ENCODE data around the gene RNF180. TPM values are rescaled to one million over a fixed set of nuclear protein-coding genes. Genes with fewer than 3 reads are reported as not detected.
"Not testable (repeated sequence)": the region's sequence is repeated elsewhere in the genome, so short reads cannot be mapped to it uniquely, and the experiment has no call there.

Gene RNF180
- total and polyA plus RNA-seq, 2 of the 8 experiments (the other 6 are each of a cell fraction or from before 2014, with no cell fraction given), result 0.39 to 2.3 TPM

- H3K4me2 ChIP-seq (ENCODE audit: insufficient read depth in 1 of 2, low read depth in 2 of 2, low read length in 2 of 2); H3K27me3 ChIP-seq (replicated peaks in 1 of 4; ENCODE audit: control insufficient read depth in 3 of 4, extremely low read depth in 1 of 4, insufficient read depth in 3 of 4, low read length in 3 of 4); H4K91ac ChIP-seq (replicated peaks; ENCODE audit: insufficient read length, low read length); H3K4me1 ChIP-seq (replicated peaks in 1 of 4; ENCODE audit: control insufficient read depth in 3 of 4, insufficient read depth in 4 of 4, low read length in 3 of 4); H2BK5ac ChIP-seq (ENCODE audit: low read depth, low read length); H3K23me2 ChIP-seq (ENCODE audit: low read depth, low read length); H4K20me1 ChIP-seq (replicated peaks in 1 of 2; ENCODE audit: control insufficient read depth in 1 of 2, insufficient read depth in 2 of 2, low read length in 2 of 2); H3K9ac ChIP-seq (replicated peaks in 1 of 4; ENCODE audit: extremely low read depth in 1 of 4, low read depth in 3 of 4, low read length in 3 of 4); H2BK15ac ChIP-seq (ENCODE audit: low read length); H3K18ac ChIP-seq (ENCODE audit: extremely low read depth, low read length); H3K79me2 ChIP-seq (ENCODE audit: control insufficient read depth in 1 of 2, insufficient read depth in 2 of 2, low read length in 2 of 2); H3K9me3 ChIP-seq (ENCODE audit: insufficient read depth in 2 of 2, low read depth in 1 of 2, low read length in 1 of 2); H3K56ac ChIP-seq (replicated peaks; ENCODE audit: insufficient read length, low read depth, low read length); H3K23ac ChIP-seq (ENCODE audit: insufficient read length); DNase-seq (ENCODE audit: low read depth in 1 of 2, low spot score in 2 of 2); H2AFZ ChIP-seq (ENCODE audit: low read length); POLR2A ChIA-PET (ENCODE audit: partially characterized antibody); H2BK12ac ChIP-seq (ENCODE audit: low read depth, low read length); H3K27ac ChIP-seq (ENCODE audit: low read depth, low read length); H3K4me3 ChIP-seq (ENCODE audit: extremely low read depth in 1 of 4, insufficient read depth in 2 of 4, low read depth in 3 of 4, low read length in 4 of 4); H3K79me1 ChIP-seq (ENCODE audit: low read depth, low read length); H2BK120ac ChIP-seq (replicated peaks; ENCODE audit: low read depth, low read length); H4K8ac ChIP-seq (ENCODE audit: extremely low read depth, insufficient read depth, low read length); H2AK5ac ChIP-seq (ENCODE audit: low read depth, low read length); H3K36me3 ChIP-seq (ENCODE audit: control insufficient read depth in 2 of 4, insufficient read depth in 4 of 4, low read length in 3 of 4); FAIRE-seq; H4K5ac ChIP-seq (ENCODE audit: insufficient read length, low read depth, low read length); H3K14ac ChIP-seq (ENCODE audit: insufficient read length); H2BK20ac ChIP-seq (ENCODE audit: low read length); H3K4ac ChIP-seq (replicated peaks; ENCODE audit: insufficient read length, low read depth, low read length): not testable (repeated sequence)
- CTCF ChIA-PET (ENCODE audit: partially characterized antibody), result interaction anchor here (0.6 to 2.0 kb wide), 3 partner anchors 19 to 214 kb away, joined by 3 to 5 read pairs (median 5); no protein-coding TSS in a partner anchor
- WGBS, 2 experiments (ENCODE audit: extremely low coverage in 1 of 2, insufficient coverage in 1 of 2, insufficient read length in 1 of 2, insufficient replicate concordance in 2 of 2, low coverage in 1 of 2, low lambda C conversion rate in 2 of 2, missing lambda C conversion rate in 1 of 2), result 93% methylated on average over 5 of the region's 5 CpGs; no CpG with 5 or more reads in 1 of the 2 experiments
Observed at GRCh38 chr5:64398735-64399134, 233.1 kb downstream of the RNF180 start.
